ENCODE measurements around the gene LPCAT4.
"Not testable (repeated sequence)": the region's sequence is repeated elsewhere in the genome, so short reads cannot be mapped to it uniquely, and the experiment has no call there.

DNA sequence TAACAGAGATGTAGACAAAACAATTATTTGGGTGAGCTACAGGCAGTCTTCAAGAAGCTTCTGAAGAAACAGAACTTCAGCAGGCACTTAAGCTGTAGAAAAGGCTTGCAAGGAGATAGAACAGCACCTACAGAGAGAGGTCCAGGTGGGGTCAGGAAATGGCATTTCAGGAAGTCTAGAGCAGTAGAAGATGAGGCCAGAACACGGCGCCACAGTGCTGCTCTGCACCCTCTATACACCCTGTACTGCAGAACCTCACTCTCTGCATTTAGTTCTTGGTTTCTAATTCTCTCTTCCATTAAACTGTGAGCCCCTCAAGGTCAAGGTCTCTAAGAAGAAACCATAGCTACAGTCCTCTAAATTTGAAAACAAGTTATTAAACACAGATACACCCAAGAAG, 26.0 kb upstream of the LPCAT4 start:
- not testable (repeated sequence) for TF ChIP-seq CTCF (IDR thresholded peaks at IDR 0.05; ENCODE audit: low read depth, low read length, missing input control); RAD21 (IDR thresholded peaks at IDR 0.05); YY1 (IDR thresholded peaks at IDR 0.05); TAF1 (conservative IDR thresholded peaks at IDR 0.05); SP1 (IDR thresholded peaks at IDR 0.05); HNF4A (conservative IDR thresholded peaks at IDR 0.05); NR2F2 (IDR thresholded peaks at IDR 0.05); RXRA (IDR thresholded peaks at IDR 0.05); JUND (IDR thresholded peaks at IDR 0.05); EGR1 (IDR thresholded peaks at IDR 0.05; ENCODE audit: low read depth in 2 of 2); FOXA2 (IDR thresholded peaks at IDR 0.05)
- TF ChIP-seq, protein P1, sequence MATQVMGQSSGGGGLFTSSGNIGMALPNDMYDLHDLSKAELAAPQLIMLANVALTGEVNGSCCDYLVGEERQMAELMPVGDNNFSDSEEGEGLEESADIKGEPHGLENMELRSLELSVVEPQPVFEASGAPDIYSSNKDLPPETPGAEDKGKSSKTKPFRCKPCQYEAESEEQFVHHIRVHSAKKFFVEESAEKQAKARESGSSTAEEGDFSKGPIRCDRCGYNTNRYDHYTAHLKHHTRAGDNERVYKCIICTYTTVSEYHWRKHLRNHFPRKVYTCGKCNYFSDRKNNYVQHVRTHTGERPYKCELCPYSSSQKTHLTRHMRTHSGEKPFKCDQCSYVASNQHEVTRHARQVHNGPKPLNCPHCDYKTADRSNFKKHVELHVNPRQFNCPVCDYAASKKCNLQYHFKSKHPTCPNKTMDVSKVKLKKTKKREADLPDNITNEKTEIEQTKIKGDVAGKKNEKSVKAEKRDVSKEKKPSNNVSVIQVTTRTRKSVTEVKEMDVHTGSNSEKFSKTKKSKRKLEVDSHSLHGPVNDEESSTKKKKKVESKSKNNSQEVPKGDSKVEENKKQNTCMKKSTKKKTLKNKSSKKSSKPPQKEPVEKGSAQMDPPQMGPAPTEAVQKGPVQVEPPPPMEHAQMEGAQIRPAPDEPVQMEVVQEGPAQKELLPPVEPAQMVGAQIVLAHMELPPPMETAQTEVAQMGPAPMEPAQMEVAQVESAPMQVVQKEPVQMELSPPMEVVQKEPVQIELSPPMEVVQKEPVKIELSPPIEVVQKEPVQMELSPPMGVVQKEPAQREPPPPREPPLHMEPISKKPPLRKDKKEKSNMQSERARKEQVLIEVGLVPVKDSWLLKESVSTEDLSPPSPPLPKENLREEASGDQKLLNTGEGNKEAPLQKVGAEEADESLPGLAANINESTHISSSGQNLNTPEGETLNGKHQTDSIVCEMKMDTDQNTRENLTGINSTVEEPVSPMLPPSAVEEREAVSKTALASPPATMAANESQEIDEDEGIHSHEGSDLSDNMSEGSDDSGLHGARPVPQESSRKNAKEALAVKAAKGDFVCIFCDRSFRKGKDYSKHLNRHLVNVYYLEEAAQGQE (IDR thresholded peaks at IDR 0.05) = not testable (repeated sequence)
- TF ChIP-seq, protein P2, sequence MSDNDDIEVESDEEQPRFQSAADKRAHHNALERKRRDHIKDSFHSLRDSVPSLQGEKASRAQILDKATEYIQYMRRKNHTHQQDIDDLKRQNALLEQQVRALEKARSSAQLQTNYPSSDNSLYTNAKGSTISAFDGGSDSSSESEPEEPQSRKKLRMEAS (IDR thresholded peaks at IDR 0.05) = not testable (repeated sequence)
- TF ChIP-seq, protein P3, sequence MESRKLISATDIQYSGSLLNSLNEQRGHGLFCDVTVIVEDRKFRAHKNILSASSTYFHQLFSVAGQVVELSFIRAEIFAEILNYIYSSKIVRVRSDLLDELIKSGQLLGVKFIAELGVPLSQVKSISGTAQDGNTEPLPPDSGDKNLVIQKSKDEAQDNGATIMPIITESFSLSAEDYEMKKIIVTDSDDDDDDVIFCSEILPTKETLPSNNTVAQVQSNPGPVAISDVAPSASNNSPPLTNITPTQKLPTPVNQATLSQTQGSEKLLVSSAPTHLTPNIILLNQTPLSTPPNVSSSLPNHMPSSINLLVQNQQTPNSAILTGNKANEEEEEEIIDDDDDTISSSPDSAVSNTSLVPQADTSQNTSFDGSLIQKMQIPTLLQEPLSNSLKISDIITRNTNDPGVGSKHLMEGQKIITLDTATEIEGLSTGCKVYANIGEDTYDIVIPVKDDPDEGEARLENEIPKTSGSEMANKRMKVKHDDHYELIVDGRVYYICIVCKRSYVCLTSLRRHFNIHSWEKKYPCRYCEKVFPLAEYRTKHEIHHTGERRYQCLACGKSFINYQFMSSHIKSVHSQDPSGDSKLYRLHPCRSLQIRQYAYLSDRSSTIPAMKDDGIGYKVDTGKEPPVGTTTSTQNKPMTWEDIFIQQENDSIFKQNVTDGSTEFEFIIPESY (IDR thresholded peaks at IDR 0.05) = not testable (repeated sequence)
